Measurements from ENCODE around the gene POMT1.

The POMT1 gene

DNA sequence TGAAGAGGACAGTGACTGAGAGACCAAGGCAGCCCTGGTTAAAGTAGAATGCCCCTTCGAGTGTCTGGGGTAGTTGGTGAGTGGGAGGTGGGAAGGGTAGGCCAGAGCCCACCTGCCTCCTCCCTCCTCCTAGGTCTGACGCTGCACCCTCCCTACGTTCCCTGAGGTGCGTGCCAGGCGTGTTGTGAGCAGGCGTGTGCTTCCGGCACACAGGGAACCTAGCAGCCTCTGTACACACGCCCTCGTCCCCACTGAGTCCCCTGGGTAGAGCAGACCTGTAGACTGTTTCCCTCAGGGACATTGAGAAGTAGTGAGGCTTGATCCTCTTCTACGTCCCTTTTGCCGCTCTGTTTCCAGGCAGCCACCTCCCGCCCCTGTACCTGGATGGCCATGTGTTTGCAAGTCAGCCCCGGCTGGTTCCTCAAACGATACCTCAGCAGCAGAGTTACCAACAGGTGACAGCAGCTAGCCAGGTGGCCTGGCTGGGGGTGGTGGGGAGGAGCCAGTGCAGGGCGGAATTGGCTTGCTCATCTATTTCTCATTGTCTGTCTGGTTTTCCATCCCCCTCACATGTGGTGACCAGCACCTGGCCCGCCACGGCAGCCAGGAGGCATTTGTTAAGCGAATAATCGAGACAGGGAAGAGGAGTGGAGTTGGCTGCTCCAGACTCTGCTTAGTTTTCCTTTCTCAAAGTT lies 16.8 kb upstream of the POMT1 start:
- ChIA-PET CTCF (interaction anchor here (1.3 kb wide), 1 partner anchor 117 kb away, joined by 3 read pairs; no protein-coding TSS in a partner anchor), POLR2A (no interaction called here)
- H3K4me1 ChIP-seq (ENCODE audit: control extremely low read depth in 1 of 4, control insufficient read depth in 4 of 4, insufficient read depth in 4 of 4, low read length in 3 of 4): no peaks in the 10 kb centered on the region
- no peak overlapping the region for H3K27ac ChIP-seq (ENCODE audit: insufficient read depth in 1 of 2, low read depth in 1 of 2, low read length in 2 of 2, poor library complexity in 1 of 2, severe bottlenecking in 2 of 2)
- no peaks in the 10 kb centered on the region for H3K27me3 ChIP-seq (replicated peaks in 2 of 5; ENCODE audit: control insufficient read depth in 4 of 5, insufficient read depth in 5 of 5, low read length in 4 of 5)
- 90% methylated on average over 13 of the region's 19 CpGs for WGBS (ENCODE audit: insufficient coverage)
- no peak for DNase-seq
- H3K9me3 ChIP-seq (ENCODE audit: control extremely low read depth in 1 of 5, control insufficient read depth in 4 of 5, insufficient read depth in 2 of 5, low read depth in 1 of 5, low read length in 4 of 5): no peaks in the 10 kb centered on the region
- H3K36me3 ChIP-seq (ENCODE audit: control insufficient read depth in 4 of 4, insufficient read depth in 4 of 4, low read length in 3 of 4): peaks cover 15 to 98% (median 75%) of the 10 kb centered on the region in 4 experiments
- no peak overlapping the region for H3K4me3 ChIP-seq (ENCODE audit: control insufficient read depth in 1 of 7, extremely low read depth in 1 of 7, insufficient read depth in 4 of 7, low read depth in 2 of 7, low read length in 6 of 7)

DNA sequence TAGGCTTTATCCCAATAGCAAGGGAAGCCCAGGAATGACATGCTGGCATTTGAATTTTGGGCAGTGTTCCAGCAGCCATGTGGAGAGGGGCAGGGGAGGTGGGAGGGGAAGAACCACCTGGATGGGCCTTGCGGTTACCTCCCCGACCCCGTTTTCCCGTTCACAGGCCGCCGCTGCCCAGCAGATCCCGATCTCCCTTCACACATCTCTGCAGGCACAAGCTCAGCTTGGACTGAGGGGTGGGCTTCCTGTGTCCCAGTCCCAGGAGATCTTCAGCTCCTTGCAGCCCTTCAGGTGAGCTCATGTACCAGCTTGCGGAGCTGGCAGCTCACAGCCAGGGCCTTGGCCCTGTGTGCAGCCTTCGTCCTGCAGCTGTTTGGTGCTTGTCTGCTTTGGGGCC lies 15.7 kb upstream of the POMT1 start:
- ChIA-PET CTCF (no interaction called here), POLR2A (no interaction called here)
- WGBS (ENCODE audit: insufficient coverage): 98% methylated on average over 8 of the region's 9 CpGs
- DNase-seq: no peak
- no peak overlapping the region for H3K27ac ChIP-seq (ENCODE audit: insufficient read depth in 1 of 2, low read depth in 1 of 2, low read length in 2 of 2, poor library complexity in 1 of 2, severe bottlenecking in 2 of 2)
- H3K4me1 ChIP-seq (ENCODE audit: control extremely low read depth in 1 of 4, control insufficient read depth in 4 of 4, insufficient read depth in 4 of 4, low read length in 3 of 4): no peaks in the 10 kb centered on the region
- H3K9me3 ChIP-seq (ENCODE audit: control extremely low read depth in 1 of 5, control insufficient read depth in 4 of 5, insufficient read depth in 2 of 5, low read depth in 1 of 5, low read length in 4 of 5): no peaks in the 10 kb centered on the region
- H3K27me3 ChIP-seq (replicated peaks in 2 of 5; ENCODE audit: control insufficient read depth in 4 of 5, insufficient read depth in 5 of 5, low read length in 4 of 5): no peaks in the 10 kb centered on the region
- H3K4me3 ChIP-seq (ENCODE audit: control insufficient read depth in 1 of 7, extremely low read depth in 1 of 7, insufficient read depth in 4 of 7, low read depth in 2 of 7, low read length in 6 of 7): no peak overlapping the region
- H3K36me3 ChIP-seq (ENCODE audit: control insufficient read depth in 4 of 4, insufficient read depth in 4 of 4, low read length in 3 of 4): peaks cover 18 to 100% (median 79%) of the 10 kb centered on the region in 4 experiments

DNA sequence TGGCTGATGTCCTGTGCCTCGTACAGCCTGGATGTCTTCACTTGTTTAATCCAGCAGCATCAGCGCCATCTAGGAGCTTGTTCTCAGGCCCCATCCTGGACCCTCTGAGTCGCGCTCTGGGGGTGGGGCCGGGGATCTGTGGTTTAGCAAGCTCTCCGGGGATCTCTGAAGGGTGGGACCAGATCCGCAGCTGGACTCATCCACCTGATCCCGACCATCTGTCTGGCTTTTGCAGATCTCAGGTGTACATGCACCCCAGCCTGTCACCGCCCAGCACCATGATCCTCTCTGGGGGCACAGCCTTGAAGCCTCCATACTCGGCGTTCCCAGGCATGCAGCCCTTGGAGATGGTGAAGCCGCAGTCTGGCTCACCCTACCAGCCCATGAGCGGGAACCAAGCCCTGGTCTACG lies 15.1 kb upstream of the POMT1 start:
- POLR2A ChIA-PET: no interaction called here
- H3K27ac ChIP-seq (ENCODE audit: insufficient read depth in 1 of 2, low read depth in 1 of 2, low read length in 2 of 2, poor library complexity in 1 of 2, severe bottlenecking in 2 of 2): no peak overlapping the region
- no peaks in the 10 kb centered on the region for H3K4me1 ChIP-seq (ENCODE audit: control extremely low read depth in 1 of 4, control insufficient read depth in 4 of 4, insufficient read depth in 4 of 4, low read length in 3 of 4)
- DNase-seq: no peak
- H3K36me3 ChIP-seq (ENCODE audit: control insufficient read depth in 4 of 4, insufficient read depth in 4 of 4, low read length in 3 of 4): peaks cover 20 to 100% (median 82%) of the 10 kb centered on the region in 4 experiments
- 96% methylated on average over 14 of the region's 14 CpGs for WGBS (ENCODE audit: insufficient coverage)
- no peaks in the 10 kb centered on the region for H3K27me3 ChIP-seq (replicated peaks in 2 of 5; ENCODE audit: control insufficient read depth in 4 of 5, insufficient read depth in 5 of 5, low read length in 4 of 5)
- H3K9me3 ChIP-seq (ENCODE audit: control extremely low read depth in 1 of 5, control insufficient read depth in 4 of 5, insufficient read depth in 2 of 5, low read depth in 1 of 5, low read length in 4 of 5): no peaks in the 10 kb centered on the region
- no peak overlapping the region for H3K4me3 ChIP-seq (ENCODE audit: control insufficient read depth in 1 of 7, extremely low read depth in 1 of 7, insufficient read depth in 4 of 7, low read depth in 2 of 7, low read length in 6 of 7)
- CTCF ChIA-PET: interaction anchor here (0.9 to 1.2 kb wide), 2 partner anchors 9 to 11 kb away, joined by 3 read pairs; no protein-coding TSS in a partner anchor

DNA sequence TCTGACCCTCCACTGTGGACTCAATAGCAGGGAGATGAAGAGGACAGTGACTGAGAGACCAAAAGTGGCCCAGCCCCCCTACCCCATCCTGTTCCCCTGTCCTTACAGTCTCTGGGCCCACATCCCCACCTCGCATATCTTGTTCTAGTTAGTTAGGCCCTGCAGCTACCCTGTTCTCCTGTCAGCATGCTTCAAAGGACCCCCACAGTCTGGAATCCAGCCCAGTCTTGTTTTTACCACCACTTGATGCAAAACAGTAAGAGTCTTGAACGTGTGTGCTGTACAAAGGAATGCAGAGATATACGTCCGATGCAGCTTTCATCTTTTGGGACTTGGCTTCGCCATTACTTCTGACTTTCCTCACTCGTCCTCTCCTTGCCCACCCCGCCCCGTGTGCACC lies 12.2 kb upstream of the POMT1 start:
- Histone ChIP-seq H3K36me3 (ENCODE audit: control insufficient read depth in 4 of 4, insufficient read depth in 4 of 4, low read length in 3 of 4) (peaks cover 21 to 100% (median 81%) of the 10 kb centered on the region in 4 experiments), H3K27ac (ENCODE audit: insufficient read depth in 1 of 2, low read depth in 1 of 2, low read length in 2 of 2, poor library complexity in 1 of 2, severe bottlenecking in 2 of 2) (no peak overlapping the region), H3K4me3 (ENCODE audit: control insufficient read depth in 1 of 7, extremely low read depth in 1 of 7, insufficient read depth in 4 of 7, low read depth in 2 of 7, low read length in 6 of 7) (no peak overlapping the region), H3K9me3 (ENCODE audit: control extremely low read depth in 1 of 5, control insufficient read depth in 4 of 5, insufficient read depth in 2 of 5, low read depth in 1 of 5, low read length in 4 of 5) (no peaks in the 10 kb centered on the region), H3K4me1 (ENCODE audit: control extremely low read depth in 1 of 4, control insufficient read depth in 4 of 4, insufficient read depth in 4 of 4, low read length in 3 of 4) (no peaks in the 10 kb centered on the region), H3K27me3 (replicated peaks in 2 of 5; ENCODE audit: control insufficient read depth in 4 of 5, insufficient read depth in 5 of 5, low read length in 4 of 5) (no peaks in the 10 kb centered on the region)
- 79% methylated on average over 7 of the region's 8 CpGs for WGBS (ENCODE audit: insufficient coverage)
- POLR2A ChIA-PET: no interaction called here
- CTCF ChIA-PET: interaction anchor here (0.7 to 1.5 kb wide), 3 partner anchors 12 to 62 kb away, joined by 3 to 4 read pairs (median 3); no protein-coding TSS in a partner anchor
- DNase-seq: no peak

DNA sequence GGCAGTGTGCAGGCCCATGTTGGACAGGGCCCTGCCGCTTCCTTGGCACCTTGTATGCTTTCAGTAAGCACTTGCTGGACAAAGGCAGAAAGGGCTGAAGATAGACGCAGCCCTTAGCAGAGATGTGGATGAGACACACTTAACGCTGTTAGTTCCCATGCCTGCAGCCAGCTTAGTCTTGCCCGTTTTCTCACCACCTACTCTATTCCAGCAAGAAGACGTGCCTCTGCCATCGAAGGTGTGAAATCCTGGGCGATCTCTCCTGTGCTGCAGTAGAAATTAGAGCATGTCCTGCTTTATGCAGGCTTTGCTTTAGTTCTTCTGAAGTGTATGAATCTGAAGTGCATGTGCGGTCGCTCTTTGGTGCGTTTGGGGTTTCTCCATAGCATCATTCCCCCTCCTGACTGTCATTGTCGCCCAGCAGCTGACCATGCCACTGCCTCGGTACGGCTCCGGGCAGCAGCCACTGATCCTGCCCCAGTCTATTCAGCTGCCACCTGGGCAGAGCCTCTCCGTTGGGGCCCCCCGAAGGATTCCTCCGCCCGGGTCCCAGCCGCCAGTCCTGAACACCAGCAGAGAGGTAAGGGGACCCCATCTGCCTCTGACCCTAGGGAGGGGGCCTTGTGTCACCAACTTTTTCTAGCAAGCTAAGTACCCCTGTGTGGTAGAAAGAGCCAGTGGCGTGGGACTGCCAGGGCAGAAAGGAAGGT lies 11.6 kb upstream of the POMT1 start:
- H3K4me1 ChIP-seq (ENCODE audit: control extremely low read depth in 1 of 4, control insufficient read depth in 4 of 4, insufficient read depth in 4 of 4, low read length in 3 of 4): no peaks in the 10 kb centered on the region
- no peak overlapping the region for H3K4me3 ChIP-seq (ENCODE audit: control insufficient read depth in 1 of 7, extremely low read depth in 1 of 7, insufficient read depth in 4 of 7, low read depth in 2 of 7, low read length in 6 of 7)
- H3K9me3 ChIP-seq (ENCODE audit: control extremely low read depth in 1 of 5, control insufficient read depth in 4 of 5, insufficient read depth in 2 of 5, low read depth in 1 of 5, low read length in 4 of 5): no peaks in the 10 kb centered on the region
- WGBS (ENCODE audit: insufficient coverage): 96% methylated on average over 18 of the region's 20 CpGs
- DNase-seq: no peak
- ChIA-PET POLR2A (no interaction called here), CTCF (no interaction called here)
- no peak overlapping the region for H3K27ac ChIP-seq (ENCODE audit: insufficient read depth in 1 of 2, low read depth in 1 of 2, low read length in 2 of 2, poor library complexity in 1 of 2, severe bottlenecking in 2 of 2)
- no peaks in the 10 kb centered on the region for H3K27me3 ChIP-seq (replicated peaks in 2 of 5; ENCODE audit: control insufficient read depth in 4 of 5, insufficient read depth in 5 of 5, low read length in 4 of 5)
- peaks cover 19 to 100% (median 83%) of the 10 kb centered on the region in 4 experiments for H3K36me3 ChIP-seq (ENCODE audit: control insufficient read depth in 4 of 4, insufficient read depth in 4 of 4, low read length in 3 of 4)

DNA sequence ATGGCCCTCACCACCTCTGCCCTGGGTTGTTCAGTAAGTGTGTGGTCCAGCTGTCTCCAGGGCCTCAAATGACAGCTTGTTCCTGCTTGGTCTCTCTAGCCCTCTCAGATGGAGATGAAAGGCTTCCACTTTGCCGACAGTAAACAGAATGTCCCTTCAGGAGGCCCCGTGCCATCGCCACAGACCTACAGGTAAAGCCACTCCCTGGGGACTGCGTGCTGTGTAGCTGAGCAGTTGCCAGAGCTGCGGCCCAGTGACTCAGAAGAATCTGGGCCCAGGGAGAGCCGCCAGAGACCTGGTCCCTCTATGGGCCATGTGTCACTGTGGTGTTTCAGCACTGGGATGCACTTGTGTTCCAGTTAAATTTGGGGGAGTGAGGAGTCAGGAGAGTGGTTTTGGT lies 10.6 kb upstream of the POMT1 start:
- CTCF ChIA-PET: no interaction called here
- DNase-seq: no peak
- WGBS (ENCODE audit: insufficient coverage): 100% methylated on average over 6 of the region's 6 CpGs
- H3K4me3 ChIP-seq (ENCODE audit: control insufficient read depth in 1 of 7, extremely low read depth in 1 of 7, insufficient read depth in 4 of 7, low read depth in 2 of 7, low read length in 6 of 7): no peak overlapping the region
- POLR2A ChIA-PET: no interaction called here
- no peaks in the 10 kb centered on the region for H3K9me3 ChIP-seq (ENCODE audit: control extremely low read depth in 1 of 5, control insufficient read depth in 4 of 5, insufficient read depth in 2 of 5, low read depth in 1 of 5, low read length in 4 of 5)
- no peaks in the 10 kb centered on the region for H3K4me1 ChIP-seq (ENCODE audit: control extremely low read depth in 1 of 4, control insufficient read depth in 4 of 4, insufficient read depth in 4 of 4, low read length in 3 of 4)
- H3K27me3 ChIP-seq (replicated peaks in 2 of 5; ENCODE audit: control insufficient read depth in 4 of 5, insufficient read depth in 5 of 5, low read length in 4 of 5): no peaks in the 10 kb centered on the region
- H3K27ac ChIP-seq (ENCODE audit: insufficient read depth in 1 of 2, low read depth in 1 of 2, low read length in 2 of 2, poor library complexity in 1 of 2, severe bottlenecking in 2 of 2): no peak overlapping the region
- peaks cover 19 to 100% (median 85%) of the 10 kb centered on the region in 4 experiments for H3K36me3 ChIP-seq (ENCODE audit: control insufficient read depth in 4 of 4, insufficient read depth in 4 of 4, low read length in 3 of 4)

DNA sequence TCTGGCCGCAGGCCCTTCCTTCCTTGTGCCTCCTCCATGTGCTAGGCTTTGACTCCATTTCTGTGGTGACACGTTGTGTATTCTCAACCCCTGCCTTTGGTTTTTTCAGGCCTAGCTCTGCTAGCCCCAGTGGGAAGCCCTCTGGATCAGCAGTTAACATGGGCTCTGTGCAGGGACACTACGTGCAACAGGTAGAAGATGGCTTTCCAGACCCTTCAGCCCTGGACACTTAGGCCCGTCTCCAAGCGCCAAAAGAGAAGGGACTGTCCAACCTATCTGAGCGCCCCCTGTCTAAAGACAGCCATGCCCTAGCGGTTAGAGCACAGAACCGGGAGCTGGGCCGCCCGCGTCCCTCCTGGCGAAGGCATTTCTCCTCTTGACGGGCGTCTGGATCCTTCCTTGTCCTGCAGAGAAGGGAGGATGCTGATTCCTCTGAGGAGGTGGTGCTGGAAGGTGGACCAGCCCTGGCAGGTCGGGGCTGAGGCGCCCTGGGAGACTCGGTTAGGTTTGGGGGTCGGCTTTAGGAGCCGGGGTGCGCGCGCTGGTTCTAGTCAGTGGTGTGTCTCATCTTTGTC lies 8.3 kb upstream of the POMT1 start:
- ChIA-PET POLR2A (no interaction called here), CTCF (no interaction called here)
- WGBS (ENCODE audit: insufficient coverage): 99% methylated on average over 22 of the region's 22 CpGs
- Histone ChIP-seq H3K4me3 (ENCODE audit: control insufficient read depth in 1 of 7, extremely low read depth in 1 of 7, insufficient read depth in 4 of 7, low read depth in 2 of 7, low read length in 6 of 7) (no peak overlapping the region), H3K27ac (ENCODE audit: insufficient read depth in 1 of 2, low read depth in 1 of 2, low read length in 2 of 2, poor library complexity in 1 of 2, severe bottlenecking in 2 of 2) (no peak overlapping the region), H3K4me1 (ENCODE audit: control extremely low read depth in 1 of 4, control insufficient read depth in 4 of 4, insufficient read depth in 4 of 4, low read length in 3 of 4) (no peaks in the 10 kb centered on the region), H3K9me3 (ENCODE audit: control extremely low read depth in 1 of 5, control insufficient read depth in 4 of 5, insufficient read depth in 2 of 5, low read depth in 1 of 5, low read length in 4 of 5) (no peaks in the 10 kb centered on the region), H3K36me3 (ENCODE audit: control insufficient read depth in 4 of 4, insufficient read depth in 4 of 4, low read length in 3 of 4) (peaks cover 26 to 99% (median 87%) of the 10 kb centered on the region in 4 experiments), H3K27me3 (replicated peaks in 2 of 5; ENCODE audit: control insufficient read depth in 4 of 5, insufficient read depth in 5 of 5, low read length in 4 of 5) (no peaks in the 10 kb centered on the region)
- DNase-seq: no peak
